GM12878 (cell line): ENCODE measurements around the gene TBCK. TPM values are rescaled to one million over a fixed set of nuclear protein-coding genes. Genes with fewer than 3 reads are reported as not detected.

ENCODE experiments used
- ATAC-seq: fragments of 200-7000 bp; cut with Tn5 transposase; 3 replicates; pipeline ENCODE4 v1.9.1; 2020; ENCODE audit warnings: mild to moderate bottlenecking, moderate library complexity
- BruUV-seq: library from RNA; stranded (reverse); fragments of 400-500 nt; replicated peaks from 2 replicates; lab custom pipeline; 2021; lab: Mats Ljungman, UMichigan
- CTCF ChIA-PET: fragments of 300-600 bp; sonication (Branson Sonifier 250); formaldehyde crosslinking; extraction: SDS; loops from one replicate; lab custom pipeline; 2021; ENCODE audit warnings: inconsistent platforms; lab: Yijun Ruan, JAX
- POLR2A ChIA-PET: fragments of 350-600 bp; formaldehyde crosslinking; extraction: SDS; loops from one replicate; lab custom pipeline; 2021; ENCODE audit warnings: inconsistent platforms; lab: Charles Lee
- RAD21 ChIA-PET: fragments of 300-600 bp; sonication (Branson Sonifier 250); formaldehyde crosslinking; loops from one replicate; lab custom pipeline; 2023; ENCODE audit warnings: antibody characterized with exemption; ENCODE audit not compliant: unreplicated experiment; lab: Charles Lee
- SMC1A ChIA-PET: fragments of 300-600 bp; sonication (Branson Sonifier 250); formaldehyde crosslinking; loops from one replicate; lab custom pipeline; 2023; ENCODE audit not compliant: unreplicated experiment, uncharacterized antibody; lab: Charles Lee
- DNase-seq: peaks from one replicate; pipeline ENCODE4 v3.0.0-alpha.2; 2011; ENCODE audit warnings: low read depth, low spot score
- FAIRE-seq: peaks from 3 replicates; lab custom pipeline; 2011; peaks lifted over from hg19 to GRCh38; lab: Jason Lieb, UNC
- H2AFZ ChIP-seq: 2 replicates; pipeline ENCODE4 v1.6.0; 2011; ENCODE audit warnings: low read depth, low read length, control low read depth; ENCODE audit not compliant: control insufficient read depth
- H3K27ac ChIP-seq: 2 replicates; pipeline ENCODE4 v1.5.1; 2011; ENCODE audit warnings: control low read depth; ENCODE audit not compliant: control insufficient read depth, insufficient read depth
- H3K27me3 ChIP-seq, 2 experiments: replicated peaks in 1 of 2; 2 replicates each; pipeline versions ENCODE4 v1.6.0 to v1.6.1; 2011; ENCODE audit warnings: low read length in 1 of 2; ENCODE audit not compliant: control insufficient read depth in 2 of 2, insufficient read depth in 2 of 2
- H3K36me3 ChIP-seq, 2 experiments: 2 replicates each; pipeline ENCODE4 v1.5.1; 2011; ENCODE audit warnings: low read length in 1 of 2; ENCODE audit not compliant: control insufficient read depth in 2 of 2, insufficient read depth in 2 of 2
- H3K4me1 ChIP-seq: 2 replicates; pipeline ENCODE4 v1.6.1; 2011; ENCODE audit warnings: mild to moderate bottlenecking, low read length, moderate library complexity, mixed read lengths; ENCODE audit not compliant: control insufficient read depth, insufficient read depth
- H3K4me2 ChIP-seq: 2 replicates; pipeline ENCODE4 v1.6.0; 2011; ENCODE audit warnings: control low read depth; ENCODE audit not compliant: control insufficient read depth, insufficient read depth
- H3K4me3 ChIP-seq: fragments of 200-600 bp; sonication (generic); 2 replicates; pipeline ENCODE4 v1.5.1; 2016
- H3K79me2 ChIP-seq: 2 replicates; pipeline ENCODE4 v1.6.0; 2011; ENCODE audit warnings: low read length; ENCODE audit not compliant: control insufficient read depth, insufficient read depth
- H3K9ac ChIP-seq: 2 replicates; pipeline ENCODE4 v1.8.0; 2011; ENCODE audit warnings: low read length, control low read depth, mixed read lengths; ENCODE audit not compliant: control insufficient read depth, insufficient read depth
- H3K9me3 ChIP-seq: replicated peaks from 3 replicates; pipeline ENCODE4 v1.5.1; 2011; ENCODE audit warnings: mild to moderate bottlenecking, low read length; ENCODE audit not compliant: control insufficient read depth, insufficient read depth
- H4K20me1 ChIP-seq: 2 replicates; pipeline ENCODE4 v1.6.0; 2011; ENCODE audit not compliant: control insufficient read depth, insufficient read depth
- BHLHE40 ChIP-seq, 2 experiments: fragments of 450-650 bp in 1 of 2; IDR thresholded peaks; 2 replicates each; pipeline ENCODE4 v1.6.1; 2011 to 2017; ENCODE audit warnings: low read depth in 2 of 2, borderline replicate concordance in 1 of 2, improper control_type of control experiment in 1 of 2, low read length in 1 of 2, mild to moderate bottlenecking in 1 of 2
- BMI1 ChIP-seq: fragments of 450-650 bp; IDR thresholded peaks from 2 replicates; pipeline ENCODE4 v1.6.1; 2016; ENCODE audit warnings: mild to moderate bottlenecking, moderate library complexity, borderline replicate concordance
- BRCA1 ChIP-seq: IDR thresholded peaks from 2 replicates; pipeline ENCODE4 v1.6.1; 2011; ENCODE audit warnings: low read depth, low read length, improper control_type of control experiment
- ETV6 ChIP-seq, 2 experiments: fragments of 450-650 bp in 1 of 2; IDR thresholded peaks in 1 of 2; conservative IDR thresholded peaks in 1 of 2; 2 replicates each; pipeline ENCODE4 v1.6.1; 2014; ENCODE audit warnings: antibody characterized with exemption in 1 of 2, borderline replicate concordance in 1 of 2, low read depth in 1 of 2, mild to moderate bottlenecking in 1 of 2, moderate library complexity in 1 of 2
- FOS ChIP-seq: IDR thresholded peaks from 3 replicates; pipeline ENCODE4 v1.6.1; 2011; ENCODE audit warnings: borderline replicate concordance; ENCODE audit not compliant: insufficient read length; ENCODE audit errors: extremely low read depth
- FOXK2 ChIP-seq: fragments of 450-650 bp; IDR thresholded peaks from 2 replicates; pipeline ENCODE4 v1.6.1; 2017; ENCODE audit warnings: mild to moderate bottlenecking, moderate library complexity
- RAD21 ChIP-seq: IDR thresholded peaks from 2 replicates; pipeline ENCODE4 v1.6.1; 2011; ENCODE audit warnings: mild to moderate bottlenecking, low read depth, low read length, moderate library complexity; ENCODE audit not compliant: insufficient read depth
- SMAD1 ChIP-seq: fragments of 450-650 bp; IDR thresholded peaks from 2 replicates; pipeline ENCODE4 v1.6.1; 2018; ENCODE audit warnings: mild to moderate bottlenecking, low read depth; ENCODE audit not compliant: partially characterized antibody
- SMC3 ChIP-seq: IDR thresholded peaks from 2 replicates; pipeline ENCODE4 v1.6.1; 2011; ENCODE audit warnings: low read length, improper control_type of control experiment, borderline replicate concordance
- TARDBP ChIP-seq: IDR thresholded peaks from 2 replicates; pipeline ENCODE4 v1.6.1; 2016; ENCODE audit warnings: borderline replicate concordance
- TCF12 ChIP-seq: IDR thresholded peaks from 2 replicates; pipeline ENCODE4 v1.6.1; 2011; ENCODE audit warnings: low read depth, mild to moderate bottlenecking, low read length
- ZSCAN29 ChIP-seq: fragments of 450-650 bp; IDR thresholded peaks from 2 replicates; pipeline ENCODE4 v1.6.1; 2017; ENCODE audit warnings: mild to moderate bottlenecking, moderate library complexity
- WGBS: methylation state at CpG from one replicate; pipeline ENCODE4 v1.1.6; 2016; ENCODE audit warnings: low lambda C conversion rate; ENCODE audit not compliant: insufficient replicate concordance, insufficient coverage; ENCODE audit errors: missing lambda C conversion rate; 5-methylcytosine and 5-hydroxymethylcytosine counted together
- in situ Hi-C: fragments of 300-500 bp; cut with MboI; formaldehyde crosslinking; loops from 9 replicates; pipeline ENCODE4 v1.14.3; 2018; ENCODE audit warnings: mixed read lengths
- intact Hi-C: fragments of 100-400 bp; cut with micrococcal nuclease; formaldehyde crosslinking; loops from one replicate; pipeline ENCODE4 v1.14.2; 2022; ENCODE audit not compliant: unreplicated experiment
- polyA plus RNA-seq, 11 experiments: library from polyadenylated mRNA; depleted of rRNA in 4 of 11; unstranded in 6 of 11; stranded (reverse) in 5 of 11; fragments of >200 nt; fragmentation: Nextera tagmentation in 4 of 11; fragmentation: Illumina TruSeq in 1 of 11; extraction: Ambion mirVana in 4 of 11; extraction: Trizol in 1 of 11; gene quantifications; 1 replicate in 1 of 11; 2 replicates in 10 of 11; pipeline versions ENCODE4 v1.2.1 to v1.2.3, GENCODE V29; 2011 to 2016; ENCODE audit warnings: inconsistent platforms in 2 of 11, missing spikeins in 2 of 11, low read depth in 1 of 11
- total RNA-seq, 4 experiments: library from RNA; depleted of rRNA in 3 of 4; stranded (reverse); fragments of >200 nt in 3 of 4; fragmentation: Illumina TruSeq in 1 of 4; extraction: Trizol in 1 of 4; gene quantifications; 2 replicates each; pipeline versions ENCODE4 v1.2.1 to v1.2.3, GENCODE V29; 2013 to 2021

Gene TBCK
- total and polyA plus RNA-seq, 10 of the 15 experiments (the other 5 are each of a cell fraction or from before 2014, with no cell fraction given) = 4.1 to 30.3 (median 20.2) TPM

GRCh38 chr4:106263594-106264330 lies 52.2 kb downstream of the TBCK start:
- TF ChIP-seq SMC3 (no peak), SMAD1 (no peak), BRCA1 (no peak), TCF12 (no peak), BHLHE40 (IDR thresholded peaks at IDR 0.05; ENCODE audit: borderline replicate concordance in 1 of 2, low read depth in 2 of 2, low read length in 1 of 2) (no peak), FOS (no peak), FOXK2 (no peak), BMI1 (no peak), ETV6 (conservative IDR thresholded peaks at IDR 0.05 in 1 of 2, IDR thresholded peaks at IDR 0.05 in 1 of 2; ENCODE audit: borderline replicate concordance in 1 of 2, low read depth in 1 of 2) (no peak), RAD21 (no peak), ZSCAN29 (no peak), TARDBP (no peak)
- TF ChIP-seq, all 136 proteins: peak for 0

More at GRCh38 chr4:106263594-106264330, 52.2 kb downstream of the TBCK start:
- CTCF ChIA-PET = interaction anchor here (0.7 to 1.3 kb wide), 2 partner anchors 9 to 17 kb away, joined by 3 to 4 read pairs; no protein-coding TSS in a partner anchor
- Histone ChIP-seq H4K20me1 (no peaks in the 10 kb centered on the region), H3K4me3 (no peak overlapping the region), H3K9me3 (no peaks in the 10 kb centered on the region), H3K27me3 (no peaks in the 10 kb centered on the region), H3K79me2 (no peaks in the 10 kb centered on the region), H3K27ac (no peak overlapping the region), H3K36me3 (no peaks in the 10 kb centered on the region), H2AFZ (no peak overlapping the region), H3K4me2 (no peak overlapping the region), H3K4me1 (no peaks in the 10 kb centered on the region), H3K9ac (no peak overlapping the region)
- RAD21 ChIA-PET = no interaction called here
- no TSS peak for BruUV-seq
- SMC1A ChIA-PET = interaction anchor here (1.6 kb wide), 1 partner anchor 70 kb away, joined by 5 read pairs; no protein-coding TSS in a partner anchor
- DNase-seq (no peak), FAIRE-seq (no peak), ATAC-seq (no peak)
- in situ Hi-C loops (loop anchor here (10.0 kb wide), 1 partner anchor 241 kb away; no protein-coding TSS in a partner anchor), intact Hi-C loops (no loop called here)
- WGBS = 75% methylated on average over 2 of the region's 2 CpGs
- POLR2A ChIA-PET = no interaction called here
